Measurements from ENCODE around the gene ATP9A.
"Not testable (repeated sequence)": the region's sequence is repeated elsewhere in the genome, so short reads cannot be mapped to it uniquely, and the experiment has no call there.

Gene ATP9A

GRCh38 chr20:51767867-51768758, at the start of gene ATP9A:
ATP9A (minus strand) TSS chr20:51768390; CDS start chr20:51768369, 21 bp downstream.
- no peak for DNase-seq (ENCODE audit: low read depth)

- DNase-seq (ENCODE audit: low read depth) = not testable (repeated sequence)
These were observed 48.7 kb upstream of the ATP9A start for GRCh38 chr20:51816856-51817255.

- DNase-seq (ENCODE audit: low read depth) = no peak
These were observed 47.3 kb upstream of the ATP9A start for GRCh38 chr20:51815383-51816076.

GRCh38 chr20:51812861-51813260, 44.7 kb upstream of the ATP9A start:
- no peak for DNase-seq (ENCODE audit: low read depth)

- no peak for DNase-seq (ENCODE audit: low read depth)
These were observed 43.4 kb upstream of the ATP9A start for GRCh38 chr20:51811514-51812128.

GRCh38 chr20:51811042-51811355, 42.8 kb upstream of the ATP9A start:
- no peak for DNase-seq (ENCODE audit: low read depth)

- no peak for DNase-seq (ENCODE audit: low read depth)
These were observed 42.2 kb upstream of the ATP9A start for GRCh38 chr20:51810155-51811041.

- no peak for DNase-seq (ENCODE audit: low read depth)
These were observed 39.6 kb upstream of the ATP9A start for GRCh38 chr20:51807720-51808250.

GRCh38 chr20:51804754-51805153, 36.6 kb upstream of the ATP9A start:
- no peak for DNase-seq (ENCODE audit: low read depth)

- DNase-seq (ENCODE audit: low read depth) = no peak
These were observed 35.1 kb upstream of the ATP9A start for GRCh38 chr20:51803148-51803854.

- DNase-seq (ENCODE audit: low read depth) = no peak
These were observed 34.1 kb upstream of the ATP9A start, which contains the start of gene SALL4 for GRCh38 chr20:51802170-51802751. SALL4 (minus strand) TSS chr20:51802521; CDS start chr20:51802408, 113 bp downstream.

- no peak for DNase-seq (ENCODE audit: low read depth)
These were observed 33.6 kb upstream of the ATP9A start for GRCh38 chr20:51801823-51802123.

- no peak for DNase-seq (ENCODE audit: low read depth)
These were observed 33.1 kb upstream of the ATP9A start for GRCh38 chr20:51801122-51801822.

GRCh38 chr20:51800872-51801121, 32.6 kb upstream of the ATP9A start:
- DNase-seq (ENCODE audit: low read depth) = no peak

GRCh38 chr20:51800060-51800871, 32.1 kb upstream of the ATP9A start:
- DNase-seq (ENCODE audit: low read depth) = peak; percentile 50

- DNase-seq (ENCODE audit: low read depth) = no peak
These were observed 31.2 kb upstream of the ATP9A start for GRCh38 chr20:51799401-51799860.

GRCh38 chr20:51797357-51798025, 29.3 kb upstream of the ATP9A start:
- no peak for DNase-seq (ENCODE audit: low read depth)

- no peak for DNase-seq (ENCODE audit: low read depth)
These were observed 28.1 kb upstream of the ATP9A start for GRCh38 chr20:51796340-51796739.

- DNase-seq (ENCODE audit: low read depth) = no peak
These were observed 24.8 kb upstream of the ATP9A start for GRCh38 chr20:51792960-51793359.
